Activated naive CD8-positive, alpha-beta T cell treated with anti-CD3 and anti-CD28 coated beads for 36 hours (primary cell): ENCODE data around the gene BLCAP. TPM values are rescaled to one million over a fixed set of nuclear protein-coding genes. Genes with fewer than 3 reads are reported as not detected.
"Not testable (repeated sequence)": the region's sequence is repeated elsewhere in the genome, so short reads cannot be mapped to it uniquely, and the experiment has no call there.

ENCODE experiments used
- DNase-seq: peaks from one replicate; pipeline ENCODE4 v3.0.0; 2021
- H3K27ac Mint-ChIP-seq: one replicate; pipeline ENCODE4 v1.8.0; 2022; ENCODE audit warnings: mild to moderate bottlenecking, moderate library complexity, mixed read lengths
- H3K27me3 Mint-ChIP-seq: one replicate; pipeline ENCODE4 v1.8.0; 2022; ENCODE audit warnings: mild to moderate bottlenecking, mixed read lengths
- H3K36me3 Mint-ChIP-seq: one replicate; pipeline ENCODE4 v1.8.0; 2021; ENCODE audit warnings: mild to moderate bottlenecking, mixed read lengths
- H3K4me1 Mint-ChIP-seq: one replicate; pipeline ENCODE4 v1.8.0; 2021; ENCODE audit warnings: mixed read lengths
- H3K4me3 Mint-ChIP-seq: one replicate; pipeline ENCODE4 v1.8.0; 2022; ENCODE audit warnings: mild to moderate bottlenecking, moderate library complexity, mixed read lengths
- H3K9me3 Mint-ChIP-seq: one replicate; pipeline ENCODE4 v1.8.0; 2022; ENCODE audit warnings: mixed read lengths
- total RNA-seq, 2 experiments: library from RNA; stranded (reverse); gene quantifications; one replicate each; pipeline ENCODE4 v1.2.3, GENCODE V29; 2021

Gene BLCAP
- total RNA-seq, 2 experiments from 2014 or later: 29.4 to 30.9 TPM

GRCh38 chr20:37474386-37474785, 53.3 kb downstream of the BLCAP start:
- Mint-ChIP-seq H3K27ac (no peak overlapping the region), H3K9me3 (no peaks in the 10 kb centered on the region), H3K27me3 (no peaks in the 10 kb centered on the region), H3K36me3 (no peaks in the 10 kb centered on the region), H3K4me1 (no peaks in the 10 kb centered on the region), H3K4me3 (no peak overlapping the region)
- no peak for DNase-seq

GRCh38 chr20:37473249-37474000, 54.3 kb downstream of the BLCAP start:
- Mint-ChIP-seq H3K4me3 (no peak overlapping the region), H3K27me3 (no peaks in the 10 kb centered on the region), H3K9me3 (no peaks in the 10 kb centered on the region), H3K4me1 (no peaks in the 10 kb centered on the region), H3K27ac (no peak overlapping the region), H3K36me3 (no peaks in the 10 kb centered on the region)
- DNase-seq: no peak

GRCh38 chr20:37472435-37472834, 55.2 kb downstream of the BLCAP start:
- H3K27me3 Mint-ChIP-seq, H3K27ac Mint-ChIP-seq, H3K4me3 Mint-ChIP-seq, H3K9me3 Mint-ChIP-seq, H3K4me1 Mint-ChIP-seq, DNase-seq, H3K36me3 Mint-ChIP-seq: not testable (repeated sequence)

DNA sequence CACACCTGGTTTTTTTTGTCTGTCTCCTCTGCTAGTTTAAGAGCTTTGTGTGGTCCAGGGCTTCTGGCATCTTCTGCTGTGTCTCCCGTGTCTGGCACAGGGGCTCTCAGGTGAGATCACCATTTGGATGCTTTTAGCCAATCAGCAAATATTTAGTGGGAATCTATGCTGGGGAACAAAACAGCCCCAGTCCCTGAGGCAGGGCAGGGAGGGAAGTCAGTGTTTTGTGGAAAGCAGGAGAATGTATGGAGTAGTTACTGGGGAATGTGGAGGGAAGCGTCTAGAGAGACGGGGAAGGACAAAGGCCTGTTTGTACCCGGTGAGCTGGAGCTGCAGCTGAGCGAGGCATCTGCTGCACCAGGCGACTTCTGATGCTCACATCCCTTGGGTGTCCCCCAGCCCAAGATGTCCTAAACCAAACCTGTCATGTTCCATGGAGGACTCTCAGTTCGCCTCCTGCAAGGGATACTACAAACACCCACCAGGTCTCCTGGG, 55.9 kb downstream of the BLCAP start:
- DNase-seq: no peak
- Mint-ChIP-seq H3K4me3 (no peak overlapping the region), H3K27ac (no peak overlapping the region), H3K9me3 (no peaks in the 10 kb centered on the region), H3K27me3 (no peaks in the 10 kb centered on the region), H3K36me3 (no peaks in the 10 kb centered on the region), H3K4me1 (no peaks in the 10 kb centered on the region)

- H3K4me1 Mint-ChIP-seq, H3K27me3 Mint-ChIP-seq, H3K36me3 Mint-ChIP-seq, DNase-seq, H3K9me3 Mint-ChIP-seq, H3K4me3 Mint-ChIP-seq, H3K27ac Mint-ChIP-seq: not testable (repeated sequence)
These were observed 57.5 kb downstream of the BLCAP start for GRCh38 chr20:37470190-37470589.

- H3K27me3 Mint-ChIP-seq: no peaks in the 10 kb centered on the region
- no peak overlapping the region for H3K27ac Mint-ChIP-seq
- H3K9me3 Mint-ChIP-seq: no peaks in the 10 kb centered on the region
- H3K4me1 Mint-ChIP-seq: no peaks in the 10 kb centered on the region
- no peak for DNase-seq
- no peak overlapping the region for H3K4me3 Mint-ChIP-seq
- no peaks in the 10 kb centered on the region for H3K36me3 Mint-ChIP-seq
These were observed 58.1 kb downstream of the BLCAP start for GRCh38 chr20:37469531-37469930.

DNA sequence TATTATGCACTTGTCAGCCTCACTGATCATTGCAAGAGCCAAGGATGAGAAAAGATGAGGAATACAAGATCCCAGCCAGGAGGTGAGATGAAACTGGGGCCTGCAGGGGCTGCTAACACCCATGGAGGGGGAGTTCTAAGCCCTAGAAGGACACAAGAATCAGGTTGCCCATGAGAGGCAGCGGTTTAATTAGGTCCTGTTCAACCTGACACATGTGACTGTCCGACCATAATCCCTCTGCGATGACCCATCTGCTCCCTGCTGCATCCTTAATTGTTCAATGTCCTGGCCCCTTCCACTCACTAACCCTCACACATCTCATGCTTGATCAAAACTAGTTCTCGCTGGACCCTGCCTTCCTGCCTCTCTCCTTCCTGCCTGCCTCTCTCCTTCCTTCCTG, 58.8 kb downstream of the BLCAP start:
- Mint-ChIP-seq H3K9me3 (no peaks in the 10 kb centered on the region), H3K4me1 (no peaks in the 10 kb centered on the region), H3K27me3 (no peaks in the 10 kb centered on the region), H3K4me3 (no peak overlapping the region), H3K27ac (no peak overlapping the region), H3K36me3 (no peaks in the 10 kb centered on the region)
- DNase-seq: no peak

Other genes with a start within 250 kb of the BLCAP start
- gene MANBAL, start 238.2 kb downstream of the BLCAP start, total RNA-seq: 10 to 100 TPM; 11.2 to 12.8 TPM
- 1 to 10 TPM; 1.1 to 1.9 TPM for gene SRC, start 181.7 kb downstream of the BLCAP start, total RNA-seq
- gene NNAT, start 6.6 kb downstream of the BLCAP start, total RNA-seq: under 1 TPM; 0.23 to 0.36 TPM
- 10 to 100 TPM; 85.6 to 98.4 TPM for gene CTNNBL1, start 166.2 kb upstream of the BLCAP start, total RNA-seq